Activated CD4-positive, CD25-positive, alpha-beta regulatory T cell treated with anti-CD3 and anti-CD28 coated beads, Interleukin-2, amount 50 U/mL, for 72 hours (primary cell): ENCODE results near the gene GSN.
A peak's percentile ranks its signal among the peaks of the same experiment; 100 is the strongest.

Source experiments
- DNase-seq: peaks from one replicate; pipeline ENCODE4 v3.0.0; 2021

The GSN gene

DNA sequence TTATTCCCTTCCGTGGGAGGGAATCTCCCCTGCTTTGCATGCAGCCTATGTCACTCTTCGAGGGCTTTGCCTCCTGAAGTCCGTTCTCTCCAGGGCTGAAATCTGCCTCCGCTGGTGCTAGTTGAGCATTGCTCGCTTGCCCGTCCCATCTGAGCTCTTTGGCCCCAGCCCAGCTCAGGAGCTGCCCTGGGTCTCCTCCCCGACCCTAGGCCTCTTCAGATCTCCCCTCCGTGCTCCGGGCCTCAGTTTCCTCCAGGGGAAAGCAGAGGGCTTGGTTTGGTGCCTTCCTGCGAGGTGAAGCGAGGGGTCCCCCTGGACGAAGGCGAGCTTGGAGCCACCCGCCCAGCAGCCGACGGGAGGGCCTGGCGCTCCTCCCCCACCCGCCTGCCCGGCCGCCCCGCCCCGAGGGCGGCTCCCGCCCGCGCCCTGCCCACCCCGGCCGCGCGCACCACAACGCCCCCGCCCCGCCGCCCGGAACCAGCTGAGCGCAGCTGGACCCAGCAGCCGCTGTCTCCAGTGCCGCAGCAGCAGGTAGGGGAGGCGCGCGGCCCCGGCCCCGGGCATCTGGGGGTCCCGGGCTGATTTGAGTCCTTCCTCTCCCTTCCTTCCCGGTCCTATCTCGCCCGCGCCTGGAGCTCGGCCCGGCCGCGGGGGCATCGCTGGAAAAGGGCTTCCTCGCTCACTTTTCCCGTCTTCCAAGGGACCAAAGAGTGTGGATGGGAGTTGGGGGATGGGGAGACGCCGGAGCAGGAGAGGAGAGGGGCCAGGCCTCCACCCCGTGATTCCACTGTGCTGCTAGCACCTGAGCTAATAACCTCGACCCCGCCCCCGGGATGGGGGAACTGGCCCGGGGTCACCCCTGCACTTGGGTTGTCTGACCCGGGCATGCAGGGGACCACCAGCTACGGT lies at the start of gene GSN:
TSS of gene GSN (plus strand) at position 474 of the 909 bp plus-strand sequence. CDS start 33,810 bp downstream, outside the sequence.
- DNase-seq = peak; percentile 52

GRCh38 chr9:121218357-121219027 lies 49.5 kb upstream of the GSN start:
- no peak for DNase-seq

- no peak for DNase-seq
Measured at GRCh38 chr9:121219530-121219929, 48.4 kb upstream of the GSN start.

GRCh38 chr9:121220996-121221663 lies 46.8 kb upstream of the GSN start:
- no peak for DNase-seq

DNA sequence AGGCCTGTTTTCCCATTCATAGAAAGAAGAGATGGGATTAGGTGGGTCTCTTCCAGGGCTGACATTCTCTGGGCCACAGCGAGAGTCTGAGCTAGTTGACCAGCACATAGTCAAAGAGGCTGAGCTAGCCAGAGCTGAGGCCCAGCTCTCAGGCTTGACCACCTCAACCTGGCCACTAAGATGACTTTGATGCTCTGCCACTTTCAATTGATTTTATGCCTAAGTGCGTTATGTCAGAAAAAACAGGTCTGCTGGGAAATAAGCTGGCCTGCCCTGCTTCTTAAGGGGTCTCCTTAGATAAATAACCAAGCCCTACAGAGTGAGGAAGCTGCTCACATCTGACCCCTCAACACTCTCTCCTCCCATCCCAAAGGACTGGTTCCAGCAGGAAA lies 46.3 kb upstream of the GSN start:
- no peak for DNase-seq

- DNase-seq = no peak
Measured at GRCh38 chr9:121222524-121223171, 45.3 kb upstream of the GSN start.

GRCh38 chr9:121225240-121225639 lies 42.7 kb upstream of the GSN start:
- no peak for DNase-seq

GRCh38 chr9:121226175-121226574 lies 41.8 kb upstream of the GSN start:
- no peak for DNase-seq

GRCh38 chr9:121227862-121228261 lies 40.1 kb upstream of the GSN start:
- no peak for DNase-seq

DNA sequence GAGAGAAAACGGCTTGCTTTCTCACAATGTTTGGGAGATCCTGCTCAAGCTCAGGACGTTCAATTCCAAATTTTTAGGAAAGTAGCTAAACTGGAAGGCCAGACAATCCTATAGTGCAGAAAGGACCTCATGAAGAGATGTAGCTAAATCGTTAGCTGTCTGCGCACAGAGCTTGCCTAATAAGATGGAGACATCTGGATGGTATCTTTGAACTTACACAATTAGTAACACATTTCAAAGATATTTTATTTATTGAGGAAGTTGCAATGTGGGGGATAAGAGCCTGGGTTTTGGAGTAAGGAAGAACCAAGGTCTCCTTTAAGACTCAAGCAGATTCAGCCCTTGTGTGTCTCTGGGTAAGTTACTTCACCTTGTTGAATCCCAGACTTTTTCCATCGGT lies 37.7 kb upstream of the GSN start:
- DNase-seq = no peak

DNA sequence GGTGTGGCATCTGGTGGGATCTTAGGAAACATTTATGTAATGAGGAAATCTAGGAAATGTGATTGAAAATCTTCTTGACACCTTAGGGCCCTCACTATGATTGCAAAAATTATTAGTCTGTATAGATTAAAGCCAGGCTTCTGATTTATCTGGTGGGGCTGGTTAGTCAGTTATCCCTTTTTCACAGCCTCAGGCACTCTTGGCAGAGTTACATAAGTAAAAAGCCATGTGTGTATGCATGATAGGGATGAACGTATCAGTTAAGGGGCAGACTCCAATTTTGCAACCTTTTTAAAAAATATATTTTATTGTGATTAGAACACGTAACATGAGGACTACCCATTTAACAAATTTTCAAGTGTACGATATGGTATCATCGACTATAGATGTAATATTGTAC lies 35.7 kb upstream of the GSN start:
- no peak for DNase-seq

DNA sequence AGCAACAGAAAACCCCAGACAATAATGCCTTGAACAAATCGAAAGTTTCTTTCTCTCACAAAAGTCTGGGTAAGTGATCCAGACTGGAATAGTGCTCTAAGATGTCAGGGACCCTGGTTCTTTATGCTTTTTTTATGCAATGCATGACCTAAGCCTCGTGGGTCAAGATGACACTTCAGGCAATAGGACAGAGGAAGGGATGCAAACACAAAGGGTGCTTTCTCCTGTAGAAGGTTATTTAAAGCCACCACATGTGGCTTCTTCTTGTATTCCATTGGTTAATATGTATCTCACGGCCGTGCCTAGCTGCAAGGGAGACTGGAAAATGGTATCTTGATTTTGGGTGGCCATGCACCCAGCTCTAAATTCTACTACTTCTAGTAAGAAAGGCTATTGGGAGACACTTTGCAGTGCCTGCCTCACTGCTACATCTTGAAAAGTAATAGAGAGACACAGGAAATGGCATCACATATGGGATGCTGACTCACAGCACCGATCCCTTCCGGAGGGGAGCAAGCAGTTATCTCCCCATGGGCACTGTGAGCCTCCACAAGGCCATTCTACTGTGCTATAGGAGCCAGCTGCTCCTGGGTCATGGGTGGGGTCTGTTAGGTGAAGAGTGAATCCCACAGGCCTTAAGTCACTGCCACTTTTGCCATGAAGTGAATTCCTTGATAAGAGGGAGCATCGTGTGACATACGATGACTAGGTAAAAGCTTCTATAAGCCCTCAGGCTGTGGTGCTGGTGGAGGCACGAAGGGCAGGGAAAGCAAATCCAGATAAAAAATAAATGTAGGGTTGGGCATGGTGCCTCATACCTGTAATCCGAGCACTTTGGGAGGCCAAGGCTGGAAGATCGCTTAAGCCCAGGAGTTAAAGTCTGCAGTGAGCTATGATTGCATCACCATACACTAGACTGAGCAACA lies 33.8 kb upstream of the GSN start:
- DNase-seq = no peak

GRCh38 chr9:121234832-121235161 lies 33.2 kb upstream of the GSN start:
- no peak for DNase-seq

DNA sequence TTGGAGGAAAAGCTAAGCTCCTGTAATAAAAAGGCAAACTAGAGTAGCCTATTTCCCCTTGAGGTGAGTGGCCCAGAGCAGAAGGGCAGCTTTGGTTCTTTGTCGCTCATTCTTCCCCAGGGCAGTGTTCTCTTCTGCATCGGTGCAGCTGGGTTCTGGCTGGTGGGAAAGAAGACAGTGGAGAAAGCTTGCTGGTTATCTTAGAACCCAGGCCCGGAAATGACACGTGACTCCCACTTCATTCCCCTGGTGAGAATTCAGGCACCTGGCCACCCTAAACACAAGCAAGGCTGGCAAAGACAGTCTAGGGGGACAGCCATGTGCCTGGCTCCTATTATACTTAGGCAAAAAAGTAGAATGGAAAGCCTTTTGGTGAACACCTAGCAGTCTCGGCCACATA lies 32.5 kb upstream of the GSN start:
- DNase-seq = no peak

- no peak for DNase-seq
Measured at GRCh38 chr9:121237916-121238315, 30.0 kb upstream of the GSN start.

- no peak for DNase-seq
Measured at GRCh38 chr9:121239071-121239470, 28.9 kb upstream of the GSN start.

- no peak for DNase-seq
Measured at GRCh38 chr9:121239851-121240250, 28.1 kb upstream of the GSN start.

DNA sequence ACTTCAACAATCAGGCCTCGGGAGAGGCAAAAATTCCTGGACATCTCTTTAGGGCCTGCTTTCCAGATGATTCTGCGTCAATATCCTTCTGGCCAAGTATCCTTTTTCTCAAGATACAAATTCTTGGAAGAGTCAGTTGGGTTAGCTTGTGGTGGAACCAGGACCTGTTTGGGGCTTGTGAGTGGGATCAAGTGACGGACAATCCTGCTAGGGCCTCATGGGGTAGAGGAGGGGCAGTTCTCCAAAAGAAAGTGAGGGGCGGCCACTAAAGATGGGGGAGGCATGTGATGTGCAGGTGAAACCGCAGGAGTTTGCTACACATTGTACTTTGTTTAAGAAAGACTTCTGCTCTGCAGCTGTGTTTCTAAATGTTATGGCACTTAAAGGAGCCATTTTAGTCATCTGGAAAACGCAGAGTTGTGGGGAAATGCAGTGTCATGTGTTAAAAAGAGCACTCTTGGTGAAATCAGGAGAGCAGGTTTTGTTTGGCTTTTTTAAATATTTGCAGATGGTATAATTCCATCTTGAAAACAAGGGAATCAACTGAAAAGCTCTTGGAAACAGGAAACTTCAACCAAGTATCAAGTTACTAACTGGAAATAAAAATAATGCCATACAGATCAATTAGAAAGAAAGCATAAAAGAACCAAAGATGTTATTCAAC lies 27.4 kb upstream of the GSN start:
- no peak for DNase-seq

DNA sequence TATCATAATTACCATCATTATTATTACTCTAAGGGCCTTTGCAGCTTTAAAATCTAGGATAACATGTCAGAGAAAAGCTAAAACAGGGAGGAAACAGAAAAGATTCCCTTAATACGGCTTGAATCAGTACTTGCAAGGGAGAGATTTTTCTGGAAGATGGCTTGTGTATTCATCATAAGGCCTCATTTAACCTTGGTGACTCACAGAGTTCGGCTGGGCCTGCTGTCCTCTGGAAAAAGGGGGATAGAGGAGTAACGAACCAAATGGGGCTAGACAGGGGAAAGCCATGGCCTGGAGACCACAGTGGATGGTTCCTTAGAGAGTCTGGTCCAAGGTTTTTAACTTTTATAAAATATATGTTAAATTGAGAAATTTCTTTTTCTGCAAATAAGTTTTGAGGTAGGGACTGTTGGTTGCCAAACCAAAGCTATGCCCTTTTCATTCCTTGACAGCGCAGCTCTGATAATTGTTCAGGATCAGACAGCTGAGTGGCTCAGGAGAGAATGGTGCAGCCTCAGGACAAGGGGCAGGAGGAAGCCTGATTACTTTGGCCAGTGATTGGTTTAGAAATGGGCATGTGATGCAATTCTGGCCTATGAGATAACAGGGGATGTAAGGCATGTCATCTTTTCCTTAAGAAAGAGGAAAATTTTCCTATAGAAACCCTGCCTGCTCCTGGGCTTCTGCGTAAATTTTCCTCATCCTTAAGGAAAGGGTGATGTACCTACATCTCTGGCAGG lies 25.6 kb upstream of the GSN start:
- DNase-seq = no peak

GRCh38 chr9:121242959-121243346 lies 25.0 kb upstream of the GSN start:
- no peak for DNase-seq
